HG03575 (cell line): ENCODE data around the gene S100A4.
"Not testable (repeated sequence)": the region's sequence is repeated elsewhere in the genome, so short reads cannot be mapped to it uniquely, and the experiment has no call there.

Experiments used
- ATAC-seq: cut with Tn5 transposase; IDR thresholded peaks from one replicate; pipeline ENCODE4 v1.9.1; 2021; ENCODE audit not compliant: unreplicated experiment, insufficient number of reproducible peaks, low FRiP score; ENCODE audit errors: extremely low read depth

S100A4 gene

GRCh38 chr1:153568367-153569099, 22.9 kb upstream of the S100A4 start:
- no peak for ATAC-seq

DNA sequence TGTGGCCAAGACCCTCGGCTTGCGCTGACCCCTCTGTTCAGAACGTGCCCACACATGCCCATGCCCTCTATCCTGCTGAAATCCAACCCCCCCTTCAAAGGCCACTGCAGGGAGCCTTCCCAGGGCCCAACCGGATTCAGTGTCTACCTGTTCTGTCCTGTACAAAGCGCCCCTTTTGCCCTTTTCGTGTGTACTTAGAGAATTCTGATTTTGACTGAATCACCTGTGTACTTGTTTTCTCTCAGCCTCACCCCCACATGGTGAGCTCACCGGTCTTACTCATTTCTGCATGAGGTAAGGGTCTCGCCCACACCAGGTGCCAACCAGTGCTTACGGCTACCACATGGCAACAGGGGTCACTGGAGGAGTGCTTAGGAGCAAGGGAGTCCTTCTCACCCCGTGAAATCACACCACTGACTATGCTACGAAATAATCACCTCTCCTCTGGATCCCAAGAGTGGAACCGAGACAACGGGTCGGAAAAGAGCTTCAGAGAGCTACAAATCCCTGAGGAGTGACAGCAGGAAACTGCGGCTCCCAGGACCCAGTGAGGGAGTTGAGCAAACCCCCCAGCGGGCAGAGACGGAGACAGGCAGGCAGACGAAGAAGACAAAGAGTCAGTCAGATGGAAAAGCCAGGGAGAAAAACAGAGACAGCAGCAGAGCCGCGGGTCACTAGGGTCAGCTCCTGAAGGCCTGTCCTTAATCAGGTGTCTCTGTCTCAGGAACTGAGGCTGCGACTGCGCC, 22.2 kb upstream of the S100A4 start:
- ATAC-seq: no peak

DNA sequence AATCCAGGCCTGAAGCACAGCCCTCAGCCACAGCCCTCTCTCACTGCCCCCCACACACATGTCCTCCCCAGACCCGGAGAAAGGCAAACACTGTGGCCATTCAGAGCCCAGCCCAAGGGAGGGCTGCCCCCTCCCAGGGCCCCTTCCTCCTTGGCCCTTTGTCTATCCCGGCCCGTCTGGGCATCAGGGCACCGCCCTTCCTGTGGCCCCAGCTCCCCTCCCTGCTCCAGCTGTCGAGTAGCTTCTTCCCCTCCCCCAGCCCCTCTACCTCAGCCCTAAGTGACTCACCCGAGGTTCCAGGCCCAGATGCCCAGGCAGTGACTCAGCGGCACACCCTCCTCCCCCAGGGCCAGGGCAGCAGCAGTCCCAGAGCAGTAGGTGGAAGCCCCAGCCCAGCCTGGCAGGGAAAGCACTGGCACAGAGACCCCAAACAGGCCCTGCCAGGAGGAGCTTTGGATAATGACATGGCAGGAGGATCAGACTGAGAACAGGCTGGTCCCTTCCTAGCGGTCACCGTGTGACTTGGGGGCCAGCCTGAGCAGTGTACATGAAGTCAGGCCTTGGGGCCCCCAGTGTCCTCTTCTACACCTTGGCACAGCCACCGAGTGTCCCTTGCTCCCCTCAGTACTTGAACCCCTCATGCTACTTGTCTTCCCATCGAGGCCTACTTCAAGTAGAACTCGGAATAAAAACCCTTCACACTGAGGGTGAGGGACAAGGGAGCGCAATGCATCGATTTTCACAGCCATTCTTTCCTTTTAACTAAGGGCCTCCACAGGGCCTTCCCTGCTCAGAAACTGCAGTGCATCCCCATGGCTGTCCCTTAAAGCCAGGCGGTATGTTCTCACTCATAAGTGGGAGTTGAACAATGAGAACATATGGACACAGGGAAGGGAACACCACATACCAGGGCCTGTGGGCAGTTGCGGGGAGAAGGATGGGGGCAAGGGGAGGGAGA, 21.1 kb upstream of the S100A4 start:
- no peak for ATAC-seq

GRCh38 chr1:153565529-153566374, 20.1 kb upstream of the S100A4 start, which contains the start of gene S100A2:
S100A2 (minus strand) TSS chr1:153565844; CDS start chr1:153563877, 1,967 bp downstream.
- no peak for ATAC-seq

DNA sequence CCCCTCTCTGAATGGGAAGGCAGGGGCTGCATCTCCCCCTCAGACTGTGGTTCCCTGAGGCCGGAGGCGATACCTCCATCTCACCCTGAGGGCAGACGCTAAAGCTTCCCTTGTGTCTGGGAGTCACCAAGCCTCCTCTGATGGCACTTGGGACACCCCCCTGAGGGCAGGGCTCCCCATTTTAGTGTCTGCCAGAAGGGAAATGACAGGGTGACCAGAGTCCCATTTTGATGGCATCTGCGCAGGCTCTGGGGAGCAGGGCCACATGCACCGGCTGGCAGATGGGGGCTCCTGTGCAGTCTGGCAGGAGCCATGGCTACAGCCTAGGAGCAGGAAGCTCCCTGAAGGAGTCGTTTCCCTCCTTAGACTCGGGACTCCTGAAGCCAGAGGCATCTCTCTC, 18.4 kb upstream of the S100A4 start:
- ATAC-seq: no peak

- no peak for ATAC-seq
These were observed 17.9 kb upstream of the S100A4 start for GRCh38 chr1:153563483-153563901.

GRCh38 chr1:153562021-153562420, 16.4 kb upstream of the S100A4 start:
- ATAC-seq: not testable (repeated sequence)

DNA sequence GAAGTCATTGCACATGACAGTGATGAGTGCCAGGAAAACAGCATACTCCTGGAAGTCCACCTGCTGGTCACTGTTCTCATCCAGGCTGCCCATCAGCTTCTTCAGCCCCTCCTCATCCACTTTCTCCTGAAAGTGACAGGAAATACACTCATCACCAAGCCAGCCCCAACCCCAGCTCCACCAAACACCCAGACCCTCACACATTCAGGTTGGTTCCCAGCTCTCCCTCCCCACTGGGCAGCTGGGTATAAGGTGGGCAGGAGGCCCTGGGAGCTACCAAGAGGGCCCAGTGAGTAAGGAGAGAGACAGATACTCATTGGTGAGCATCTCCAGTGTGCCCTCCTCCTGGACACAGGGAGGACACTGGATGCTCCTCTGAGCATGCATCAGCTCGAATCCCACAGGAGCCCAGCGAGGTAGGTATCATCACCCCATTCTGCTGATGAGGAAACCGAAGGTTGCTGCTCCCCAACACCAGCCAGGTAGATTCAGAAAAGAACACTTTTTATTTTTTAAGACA, 15.9 kb upstream of the S100A4 start:
- ATAC-seq: no peak

- ATAC-seq: no peak
These were observed 15.3 kb upstream of the S100A4 start for GRCh38 chr1:153560771-153561465.

- no peak for ATAC-seq
These were observed 14.6 kb upstream of the S100A4 start for GRCh38 chr1:153560241-153560640.

DNA sequence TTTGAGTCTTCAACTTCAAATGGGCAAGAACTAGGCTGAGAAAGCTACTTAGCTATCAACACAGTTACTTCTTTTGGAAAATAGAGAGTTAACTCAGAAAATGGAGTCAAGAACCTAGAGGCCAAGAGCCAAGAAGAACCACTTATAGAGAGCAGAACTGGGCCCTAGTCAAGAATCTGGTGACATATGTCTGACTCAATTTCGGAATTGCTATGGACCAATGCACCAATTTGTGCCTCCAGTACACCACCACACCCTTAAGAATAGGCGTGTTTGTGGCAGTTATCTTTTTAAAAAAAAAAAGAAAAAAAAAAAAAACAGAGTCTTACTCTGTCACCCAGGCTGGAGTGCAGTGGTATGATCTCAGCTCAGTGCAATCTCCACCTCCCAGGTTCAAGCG, 12.3 kb upstream of the S100A4 start:
- ATAC-seq: no peak

DNA sequence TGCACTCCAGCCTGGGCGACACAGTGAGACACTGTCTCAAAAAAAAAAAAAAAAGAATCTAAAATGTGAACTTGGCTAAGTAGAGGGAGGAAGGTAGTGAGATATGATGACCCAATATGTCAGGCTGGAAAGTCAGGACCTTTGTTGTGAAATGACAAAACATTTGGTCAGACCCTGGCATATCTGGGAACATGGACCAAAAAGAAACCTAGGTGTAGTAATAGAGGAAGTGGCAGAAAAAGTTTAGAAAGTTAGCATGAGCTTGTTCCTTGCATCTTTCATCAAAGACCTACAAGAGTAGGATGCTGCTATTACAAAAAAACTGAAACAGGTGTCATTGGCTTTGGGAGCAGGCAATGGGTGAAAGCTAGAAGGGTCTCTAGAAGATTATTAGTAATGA, 10.7 kb upstream of the S100A4 start:
- no peak for ATAC-seq

GRCh38 chr1:153553830-153554541, 8.4 kb upstream of the S100A4 start:
- ATAC-seq: no peak

GRCh38 chr1:153553096-153553495, 7.5 kb upstream of the S100A4 start:
- no peak for ATAC-seq

- ATAC-seq: no peak
These were observed 6.7 kb upstream of the S100A4 start for GRCh38 chr1:153552335-153552734.

DNA sequence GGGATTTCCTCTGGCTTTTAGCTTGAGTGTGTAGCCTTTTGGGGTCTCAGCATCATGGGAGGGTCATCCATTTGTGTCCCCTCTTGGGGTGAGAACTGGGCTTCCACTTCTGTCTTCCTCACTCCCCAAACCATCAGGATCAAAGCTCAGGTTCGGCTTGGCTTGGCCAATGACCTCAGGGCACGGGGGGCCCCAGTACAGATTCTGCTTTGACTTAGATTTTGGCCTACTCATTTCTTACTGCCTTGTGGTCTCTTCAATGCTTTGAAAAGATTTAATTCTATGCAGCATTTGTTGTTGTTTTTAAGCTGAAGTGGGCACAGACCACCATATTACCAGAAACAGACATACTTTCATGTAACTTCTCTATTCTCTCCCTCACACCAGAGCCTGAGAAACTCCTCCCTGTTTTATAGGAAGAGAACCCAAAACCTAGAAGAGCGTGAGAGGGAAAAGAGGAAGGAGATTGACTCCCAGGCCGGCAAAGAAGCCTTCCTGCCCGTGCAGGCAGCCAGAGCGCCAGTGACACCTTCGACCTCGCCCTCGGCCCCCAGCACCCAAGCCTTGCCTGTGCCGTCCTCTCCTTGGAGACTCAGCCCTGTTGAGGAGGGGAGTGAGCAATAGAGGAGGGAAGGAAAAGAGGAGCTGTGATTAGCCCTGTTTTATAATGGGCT, 5.4 kb upstream of the S100A4 start:
- no peak for ATAC-seq

DNA sequence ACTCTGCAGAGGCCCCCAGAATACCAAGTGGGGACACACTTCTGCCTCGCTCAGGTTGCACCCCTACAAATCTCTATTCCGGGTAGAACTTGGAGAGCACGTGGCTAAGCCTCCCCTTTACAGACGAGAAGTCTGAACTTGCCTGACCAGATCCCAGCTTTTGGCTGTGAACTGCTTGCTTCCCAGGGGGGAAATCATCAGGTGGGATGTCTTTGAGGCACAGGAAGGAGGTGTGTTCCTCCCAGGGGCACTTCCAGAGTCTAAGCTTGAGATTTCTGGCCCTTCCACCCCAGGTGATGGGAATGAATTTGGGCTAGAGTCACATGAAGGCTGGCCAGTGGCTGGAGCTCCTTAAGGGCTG, 4.8 kb upstream of the S100A4 start:
- ATAC-seq: no peak
